ENCODE measurements around the gene SLC17A1. TPM values are rescaled to one million over a fixed set of nuclear protein-coding genes. Genes with fewer than 3 reads are reported as not detected.

SLC17A1 gene
- total RNA-seq, 1 experiment from 2014 or later = not detected

DNA sequence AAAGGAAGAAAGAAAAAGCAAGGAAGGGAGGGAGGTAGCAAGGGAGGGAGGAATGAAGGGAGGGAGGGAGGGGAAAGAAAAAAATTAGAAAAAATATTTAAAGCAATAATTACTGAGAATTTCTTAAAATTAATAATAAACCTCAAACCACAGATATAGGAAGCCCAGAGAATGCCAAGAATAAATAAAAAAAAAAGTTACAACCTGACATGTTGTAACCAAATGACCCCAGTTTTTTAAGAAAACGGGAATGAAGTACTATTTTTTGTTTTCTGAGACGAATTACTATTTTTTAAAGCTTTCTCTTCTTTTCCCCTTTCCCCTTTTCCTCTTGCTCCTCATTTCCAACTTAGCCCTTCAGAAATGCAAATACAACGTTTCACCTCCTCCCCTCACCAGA lies 16.7 kb downstream of the SLC17A1 start:
- Histone ChIP-seq H3K27ac (ENCODE audit: low read length) (no peak overlapping the region), H3K27me3 (ENCODE audit: control insufficient read depth, insufficient read depth, low read length) (peaks cover 3% of the 10 kb centered on the region; the same call in 1 of the 2 replicates), H3K4me1 (ENCODE audit: control insufficient read depth, insufficient read depth, low read length) (no peaks in the 10 kb centered on the region), H3K9me3 (ENCODE audit: control insufficient read depth, insufficient read depth, low read depth, low read length) (no peaks in the 10 kb centered on the region), H3K36me3 (ENCODE audit: control insufficient read depth, insufficient read depth, low read length) (no peaks in the 10 kb centered on the region), H3K4me3 (ENCODE audit: low read depth in 2 of 2, low read length in 2 of 2) (no peak overlapping the region)
- ATAC-seq (no peak), DNase-seq (ENCODE audit: low read depth, low spot score) (no peak)
- in situ Hi-C loops (cut with HindIII; ENCODE audit: low pct_unique_long_range_greater_than_20kb, low sequenced_read_pairs) (no loop called here), intact Hi-C loops (cut with micrococcal nuclease; ENCODE audit: unreplicated experiment) (no loop called here)
- ChIA-PET POLR2A (no interaction called here), CTCF (no interaction called here)
- TF ChIP-seq TCF7L2 (IDR thresholded peaks at IDR 0.05; ENCODE audit: low read depth, low read length) (no peak), POLR2AphosphoS5 (IDR thresholded peaks at IDR 0.05; ENCODE audit: low read depth, low read length) (no peak), CTCF (IDR thresholded peaks at IDR 0.05) (no peak), SIN3A (IDR thresholded peaks at IDR 0.05; ENCODE audit: borderline replicate concordance, insufficient read depth, low read depth, low read length) (no peak), REST (IDR thresholded peaks at IDR 0.05; ENCODE audit: insufficient read depth in 1 of 2, low read depth in 2 of 2, low read length in 1 of 2) (no peak)
- no TSS peak for BruUV-seq (replicated peaks)

DNA sequence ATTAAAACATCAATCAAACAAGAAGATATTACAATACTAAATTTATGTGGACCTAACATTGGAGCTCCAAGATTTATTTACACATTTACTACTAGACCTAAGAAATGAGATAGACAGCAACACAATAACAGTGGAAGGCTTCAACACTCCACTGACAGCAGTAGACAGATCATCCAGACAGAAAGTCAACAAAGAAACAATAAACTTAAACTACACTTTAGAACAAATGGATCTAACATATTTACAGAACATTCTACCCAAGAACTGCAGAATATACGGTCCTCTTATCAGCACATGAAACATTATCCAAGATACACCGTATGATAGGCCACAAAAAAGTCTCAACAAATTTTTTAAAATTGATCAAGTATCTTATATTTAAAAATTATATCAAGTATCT lies 27.0 kb downstream of the SLC17A1 start:
- ChIA-PET CTCF (no interaction called here), POLR2A (interaction anchor here (0.6 kb wide), 1 partner anchor 475 kb away, joined by 3 read pairs; no protein-coding TSS in a partner anchor)
- ATAC-seq (no peak), DNase-seq (ENCODE audit: low read depth, low spot score) (no peak)
- Histone ChIP-seq H3K9me3 (ENCODE audit: control insufficient read depth, insufficient read depth, low read depth, low read length) (no peaks in the 10 kb centered on the region), H3K27me3 (ENCODE audit: control insufficient read depth, insufficient read depth, low read length) (0 out of 2 replicates have a peak, but pooled peaks cover 2% of the 10 kb centered on the region), H3K4me3 (ENCODE audit: low read depth in 2 of 2, low read length in 2 of 2) (no peak overlapping the region), H3K4me1 (ENCODE audit: control insufficient read depth, insufficient read depth, low read length) (no peaks in the 10 kb centered on the region), H3K27ac (ENCODE audit: low read length) (no peak overlapping the region), H3K36me3 (ENCODE audit: control insufficient read depth, insufficient read depth, low read length) (no peaks in the 10 kb centered on the region)
- no TSS peak for BruUV-seq (replicated peaks)
- intact Hi-C loops (cut with micrococcal nuclease; ENCODE audit: unreplicated experiment) (no loop called here), in situ Hi-C loops (cut with HindIII; ENCODE audit: low pct_unique_long_range_greater_than_20kb, low sequenced_read_pairs) (no loop called here)
- no peak for TF ChIP-seq SIN3A (IDR thresholded peaks at IDR 0.05; ENCODE audit: borderline replicate concordance, insufficient read depth, low read depth, low read length)
- no peak for TF ChIP-seq TCF7L2 (IDR thresholded peaks at IDR 0.05; ENCODE audit: low read depth, low read length)
- TF ChIP-seq CTCF (IDR thresholded peaks at IDR 0.05) = no peak
- no peak for TF ChIP-seq POLR2AphosphoS5 (IDR thresholded peaks at IDR 0.05; ENCODE audit: low read depth, low read length)
- no peak for TF ChIP-seq REST (IDR thresholded peaks at IDR 0.05; ENCODE audit: insufficient read depth in 1 of 2, low read depth in 2 of 2, low read length in 1 of 2)

Measured in Panc1 (cell line).